ENCODE data around the gene ARHGEF5.

DNA sequence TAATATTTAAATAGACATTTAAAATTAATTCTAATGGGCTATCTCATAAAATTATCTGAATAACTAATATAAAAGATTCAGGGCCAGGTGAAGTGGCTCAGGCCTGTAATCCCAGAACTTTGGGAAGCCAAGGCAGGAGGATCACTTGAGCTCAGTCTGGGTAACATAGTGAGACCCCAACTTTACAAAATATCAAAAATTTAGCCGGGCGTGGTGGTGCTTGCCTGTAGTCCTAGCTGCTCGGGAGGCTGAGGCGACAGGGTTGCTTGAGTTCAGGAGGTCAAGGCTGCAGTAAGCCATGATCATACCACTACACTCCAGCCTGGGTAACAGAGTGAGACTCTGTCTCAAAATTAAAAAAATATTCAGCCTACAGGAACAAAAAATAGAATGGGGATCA, 35.8 kb downstream of the ARHGEF5 start:
- no peak for TF ChIP-seq GABPA (IDR thresholded peaks at IDR 0.05; ENCODE audit: low read depth)
- TF ChIP-seq, protein P1, sequence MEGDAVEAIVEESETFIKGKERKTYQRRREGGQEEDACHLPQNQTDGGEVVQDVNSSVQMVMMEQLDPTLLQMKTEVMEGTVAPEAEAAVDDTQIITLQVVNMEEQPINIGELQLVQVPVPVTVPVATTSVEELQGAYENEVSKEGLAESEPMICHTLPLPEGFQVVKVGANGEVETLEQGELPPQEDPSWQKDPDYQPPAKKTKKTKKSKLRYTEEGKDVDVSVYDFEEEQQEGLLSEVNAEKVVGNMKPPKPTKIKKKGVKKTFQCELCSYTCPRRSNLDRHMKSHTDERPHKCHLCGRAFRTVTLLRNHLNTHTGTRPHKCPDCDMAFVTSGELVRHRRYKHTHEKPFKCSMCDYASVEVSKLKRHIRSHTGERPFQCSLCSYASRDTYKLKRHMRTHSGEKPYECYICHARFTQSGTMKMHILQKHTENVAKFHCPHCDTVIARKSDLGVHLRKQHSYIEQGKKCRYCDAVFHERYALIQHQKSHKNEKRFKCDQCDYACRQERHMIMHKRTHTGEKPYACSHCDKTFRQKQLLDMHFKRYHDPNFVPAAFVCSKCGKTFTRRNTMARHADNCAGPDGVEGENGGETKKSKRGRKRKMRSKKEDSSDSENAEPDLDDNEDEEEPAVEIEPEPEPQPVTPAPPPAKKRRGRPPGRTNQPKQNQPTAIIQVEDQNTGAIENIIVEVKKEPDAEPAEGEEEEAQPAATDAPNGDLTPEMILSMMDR (IDR thresholded peaks at IDR 0.05), result no peak
- TF ChIP-seq EZH2phosphoT487 (IDR thresholded peaks at IDR 0.05; ENCODE audit: borderline replicate concordance, low read depth), result no peak
- no peak for TF ChIP-seq ELF1 (IDR thresholded peaks at IDR 0.05)
- TF ChIP-seq TAF1 (IDR thresholded peaks at IDR 0.05; ENCODE audit: borderline replicate concordance, low read depth, low read length), result no peak
- TF ChIP-seq, protein P2, sequence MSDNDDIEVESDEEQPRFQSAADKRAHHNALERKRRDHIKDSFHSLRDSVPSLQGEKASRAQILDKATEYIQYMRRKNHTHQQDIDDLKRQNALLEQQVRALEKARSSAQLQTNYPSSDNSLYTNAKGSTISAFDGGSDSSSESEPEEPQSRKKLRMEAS (IDR thresholded peaks at IDR 0.05; ENCODE audit: low read depth), result no peak
- TF ChIP-seq, protein P3, sequence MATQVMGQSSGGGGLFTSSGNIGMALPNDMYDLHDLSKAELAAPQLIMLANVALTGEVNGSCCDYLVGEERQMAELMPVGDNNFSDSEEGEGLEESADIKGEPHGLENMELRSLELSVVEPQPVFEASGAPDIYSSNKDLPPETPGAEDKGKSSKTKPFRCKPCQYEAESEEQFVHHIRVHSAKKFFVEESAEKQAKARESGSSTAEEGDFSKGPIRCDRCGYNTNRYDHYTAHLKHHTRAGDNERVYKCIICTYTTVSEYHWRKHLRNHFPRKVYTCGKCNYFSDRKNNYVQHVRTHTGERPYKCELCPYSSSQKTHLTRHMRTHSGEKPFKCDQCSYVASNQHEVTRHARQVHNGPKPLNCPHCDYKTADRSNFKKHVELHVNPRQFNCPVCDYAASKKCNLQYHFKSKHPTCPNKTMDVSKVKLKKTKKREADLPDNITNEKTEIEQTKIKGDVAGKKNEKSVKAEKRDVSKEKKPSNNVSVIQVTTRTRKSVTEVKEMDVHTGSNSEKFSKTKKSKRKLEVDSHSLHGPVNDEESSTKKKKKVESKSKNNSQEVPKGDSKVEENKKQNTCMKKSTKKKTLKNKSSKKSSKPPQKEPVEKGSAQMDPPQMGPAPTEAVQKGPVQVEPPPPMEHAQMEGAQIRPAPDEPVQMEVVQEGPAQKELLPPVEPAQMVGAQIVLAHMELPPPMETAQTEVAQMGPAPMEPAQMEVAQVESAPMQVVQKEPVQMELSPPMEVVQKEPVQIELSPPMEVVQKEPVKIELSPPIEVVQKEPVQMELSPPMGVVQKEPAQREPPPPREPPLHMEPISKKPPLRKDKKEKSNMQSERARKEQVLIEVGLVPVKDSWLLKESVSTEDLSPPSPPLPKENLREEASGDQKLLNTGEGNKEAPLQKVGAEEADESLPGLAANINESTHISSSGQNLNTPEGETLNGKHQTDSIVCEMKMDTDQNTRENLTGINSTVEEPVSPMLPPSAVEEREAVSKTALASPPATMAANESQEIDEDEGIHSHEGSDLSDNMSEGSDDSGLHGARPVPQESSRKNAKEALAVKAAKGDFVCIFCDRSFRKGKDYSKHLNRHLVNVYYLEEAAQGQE (IDR thresholded peaks at IDR 0.05; ENCODE audit: low read depth, low read length), result no peak
- TF ChIP-seq EP300 (IDR thresholded peaks at IDR 0.05; ENCODE audit: borderline replicate concordance in 1 of 2, low read depth in 1 of 2, low read length in 1 of 2), result no peak
- no peak for TF ChIP-seq NRF1 (IDR thresholded peaks at IDR 0.05; ENCODE audit: low read depth, low read length)
- no peak for TF ChIP-seq CHD2 (IDR thresholded peaks at IDR 0.05; ENCODE audit: low read length, partially characterized antibody)
- no peak for TF ChIP-seq GATA2 (CRISPR knock-in tag; IDR thresholded peaks at IDR 0.05)
- TF ChIP-seq RAD21 (IDR thresholded peaks at IDR 0.05; ENCODE audit: low read length), result no peak
